Panc1 (cell line): Measurements from ENCODE around the gene DNAAF8.

Experiments
- CTCF ChIP-seq: fragments of 450-650 bp; IDR thresholded peaks from 2 replicates; pipeline ENCODE4 v1.5.1; 2017; ENCODE audit warnings: mild to moderate bottlenecking
- POLR2AphosphoS5 ChIP-seq: IDR thresholded peaks from 2 replicates; pipeline ENCODE4 v1.6.1; 2012; ENCODE audit warnings: mild to moderate bottlenecking, low read depth, low read length, moderate library complexity
- SIN3A ChIP-seq: IDR thresholded peaks from 2 replicates; pipeline ENCODE4 v1.6.1; 2012; ENCODE audit warnings: low read depth, mild to moderate bottlenecking, low read length, moderate library complexity, borderline replicate concordance; ENCODE audit not compliant: insufficient read depth
- TCF7L2 ChIP-seq: IDR thresholded peaks from 2 replicates; pipeline ENCODE4 v1.6.1; 2011; ENCODE audit warnings: mild to moderate bottlenecking, low read depth, low read length, inconsistent platforms
- TF ChIP-seq, protein P1 (sequence below), 2 experiments: IDR thresholded peaks; 2 replicates each; pipeline ENCODE4 v1.6.1; 2011 to 2012; ENCODE audit warnings: low read depth in 2 of 2, control low read depth in 1 of 2, low read length in 1 of 2, mild to moderate bottlenecking in 1 of 2, moderate library complexity in 1 of 2; ENCODE audit not compliant: insufficient read depth in 1 of 2

- TF ChIP-seq, protein P1, sequence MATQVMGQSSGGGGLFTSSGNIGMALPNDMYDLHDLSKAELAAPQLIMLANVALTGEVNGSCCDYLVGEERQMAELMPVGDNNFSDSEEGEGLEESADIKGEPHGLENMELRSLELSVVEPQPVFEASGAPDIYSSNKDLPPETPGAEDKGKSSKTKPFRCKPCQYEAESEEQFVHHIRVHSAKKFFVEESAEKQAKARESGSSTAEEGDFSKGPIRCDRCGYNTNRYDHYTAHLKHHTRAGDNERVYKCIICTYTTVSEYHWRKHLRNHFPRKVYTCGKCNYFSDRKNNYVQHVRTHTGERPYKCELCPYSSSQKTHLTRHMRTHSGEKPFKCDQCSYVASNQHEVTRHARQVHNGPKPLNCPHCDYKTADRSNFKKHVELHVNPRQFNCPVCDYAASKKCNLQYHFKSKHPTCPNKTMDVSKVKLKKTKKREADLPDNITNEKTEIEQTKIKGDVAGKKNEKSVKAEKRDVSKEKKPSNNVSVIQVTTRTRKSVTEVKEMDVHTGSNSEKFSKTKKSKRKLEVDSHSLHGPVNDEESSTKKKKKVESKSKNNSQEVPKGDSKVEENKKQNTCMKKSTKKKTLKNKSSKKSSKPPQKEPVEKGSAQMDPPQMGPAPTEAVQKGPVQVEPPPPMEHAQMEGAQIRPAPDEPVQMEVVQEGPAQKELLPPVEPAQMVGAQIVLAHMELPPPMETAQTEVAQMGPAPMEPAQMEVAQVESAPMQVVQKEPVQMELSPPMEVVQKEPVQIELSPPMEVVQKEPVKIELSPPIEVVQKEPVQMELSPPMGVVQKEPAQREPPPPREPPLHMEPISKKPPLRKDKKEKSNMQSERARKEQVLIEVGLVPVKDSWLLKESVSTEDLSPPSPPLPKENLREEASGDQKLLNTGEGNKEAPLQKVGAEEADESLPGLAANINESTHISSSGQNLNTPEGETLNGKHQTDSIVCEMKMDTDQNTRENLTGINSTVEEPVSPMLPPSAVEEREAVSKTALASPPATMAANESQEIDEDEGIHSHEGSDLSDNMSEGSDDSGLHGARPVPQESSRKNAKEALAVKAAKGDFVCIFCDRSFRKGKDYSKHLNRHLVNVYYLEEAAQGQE (IDR thresholded peaks at IDR 0.05; ENCODE audit: insufficient read depth in 1 of 2, low read depth in 2 of 2, low read length in 1 of 2) = no peak
- TF ChIP-seq TCF7L2 (no peak), CTCF (no peak), POLR2AphosphoS5 (no peak), SIN3A (no peak)
Observed at GRCh38 chr16:4729876-4730275, 4.5 kb upstream of the DNAAF8 start.
